NCI-H69 (cell line): Measurements from ENCODE around the gene C3orf49.
A peak's percentile ranks its signal among the peaks of the same experiment; 100 is the strongest.

Experiments
- DNase-seq: peaks from one replicate; lab custom pipeline; 2025; lab: John Stamatoyannopoulos, UW

C3orf49 gene

GRCh38 chr3:63851287-63851686 is 32.2 kb downstream of the C3orf49 start:
- no peak for DNase-seq

- no peak for DNase-seq
Measured at GRCh38 chr3:63853106-63853505, 34.0 kb downstream of the C3orf49 start.

GRCh38 chr3:63855333-63855940 is 36.3 kb downstream of the C3orf49 start:
- DNase-seq, result peak; percentile 47

- peak; percentile 10 for DNase-seq
Measured at GRCh38 chr3:63857311-63857710, 38.2 kb downstream of the C3orf49 start.

GRCh38 chr3:63860776-63861175 is 41.7 kb downstream of the C3orf49 start:
- DNase-seq, result no peak

- DNase-seq, result peak; percentile 4
Measured at GRCh38 chr3:63861306-63861705, 42.2 kb downstream of the C3orf49 start.

- DNase-seq, result no peak
Measured at GRCh38 chr3:63862804-63863149, 43.7 kb downstream of the C3orf49 start.

- peak; percentile 69 for DNase-seq
Measured at GRCh38 chr3:63863150-63864007, 44.3 kb downstream of the C3orf49 start, which contains the start of the genes ATXN7 and THOC7. Gene ATXN7 (plus strand): TSS chr3:63863867. CDS start chr3:63912599, 48,732 bp downstream. Gene THOC7 (minus strand): TSS chr3:63863805. CDS start chr3:63863790, 15 bp downstream.

- DNase-seq, result peak; percentile 68
Measured at GRCh38 chr3:63864008-63864964, 45.2 kb downstream of the C3orf49 start.

- no peak for DNase-seq
Measured at GRCh38 chr3:63864965-63865327, 45.8 kb downstream of the C3orf49 start.

- no peak for DNase-seq
Measured at GRCh38 chr3:63867225-63867624, 48.1 kb downstream of the C3orf49 start.

GRCh38 chr3:63869940-63870614 is 51.0 kb downstream of the C3orf49 start:
- DNase-seq, result peak; percentile 20

- peak; percentile 29 for DNase-seq
Measured at GRCh38 chr3:63870615-63871005, 51.5 kb downstream of the C3orf49 start.

- peak; percentile 9 for DNase-seq
Measured at GRCh38 chr3:63872135-63872924, 53.2 kb downstream of the C3orf49 start.

GRCh38 chr3:63874769-63875168 is 55.7 kb downstream of the C3orf49 start:
- DNase-seq, result no peak

GRCh38 chr3:63875510-63875909 is 56.4 kb downstream of the C3orf49 start:
- peak; percentile 75 for DNase-seq

GRCh38 chr3:63876260-63876659 is 57.2 kb downstream of the C3orf49 start:
- no peak for DNase-seq

- no peak for DNase-seq
Measured at GRCh38 chr3:63877737-63878393, 58.8 kb downstream of the C3orf49 start.

GRCh38 chr3:63878394-63879060 is 59.4 kb downstream of the C3orf49 start:
- DNase-seq, result peak; percentile 26

GRCh38 chr3:63880653-63881052 is 61.6 kb downstream of the C3orf49 start:
- DNase-seq, result no peak
